Lung (tissue), 12 donors: ENCODE data around the gene HECW1. TPM values are rescaled to one million over a fixed set of nuclear protein-coding genes. Genes with fewer than 3 reads are reported as not detected.

Experiments used
- ATAC-seq: fragments of 200-7000 bp; cut with Tn5 transposase; one replicate; pipeline ENCODE4 v1.9.1; 2020; ENCODE audit warnings: moderate number of reproducible peaks; ENCODE audit not compliant: insufficient read depth, low FRiP score
- DNase-seq, 3 donors: peaks; one replicate each; pipeline ENCODE4 v3.0.0-alpha.2; 2013 to 2017
- H3K27ac ChIP-seq, 2 donors: one replicate each; pipeline ENCODE4 v1.5.1; 2013; ENCODE audit warnings: mild to moderate bottlenecking in 2 of 2, moderate library complexity in 2 of 2, control low read depth in 1 of 2, inconsistent platforms in 1 of 2, low read depth in 1 of 2, low read length in 1 of 2
- H3K27me3 ChIP-seq, 3 donors: one replicate each; pipeline ENCODE4 v1.5.1; 2013; ENCODE audit warnings: low read length in 2 of 3; ENCODE audit not compliant: control insufficient read depth in 3 of 3, insufficient read depth in 3 of 3
- H3K36me3 ChIP-seq, 4 donors: one replicate each; pipeline ENCODE4 v1.5.1; 2013; ENCODE audit warnings: low read length in 4 of 4, mild to moderate bottlenecking in 1 of 4, moderate library complexity in 1 of 4; ENCODE audit not compliant: control insufficient read depth in 4 of 4, insufficient read depth in 4 of 4
- H3K4me1 ChIP-seq, 5 donors: one replicate each; pipeline ENCODE4 v1.5.1; 2013; ENCODE audit warnings: low read length in 5 of 5, mild to moderate bottlenecking in 2 of 5, moderate library complexity in 1 of 5; ENCODE audit not compliant: control insufficient read depth in 5 of 5, insufficient read depth in 5 of 5
- H3K4me3 ChIP-seq: one replicate; pipeline ENCODE4 v1.5.1; 2013; ENCODE audit warnings: mild to moderate bottlenecking, control low read depth, moderate library complexity
- H3K9ac ChIP-seq, 2 donors: one replicate each; pipeline ENCODE4 v1.5.1; 2013; ENCODE audit warnings: low read length in 2 of 2, control low read depth in 1 of 2; ENCODE audit not compliant: insufficient read depth in 1 of 2
- H3K9me3 ChIP-seq, 4 donors: one replicate each; pipeline ENCODE4 v1.5.1; 2013; ENCODE audit warnings: low read length in 3 of 4, mild to moderate bottlenecking in 1 of 4, moderate library complexity in 1 of 4; ENCODE audit not compliant: control insufficient read depth in 4 of 4, insufficient read depth in 3 of 4
- WGBS, 2 donors: extraction: QIAGEN DNeasy Blood & Tissue Kit; methylation state at CpG; one replicate each; pipeline ENCODE4 v1.1.7; 2013; 5-methylcytosine and 5-hydroxymethylcytosine counted together
- polyA plus RNA-seq, 2 donors: library from polyadenylated mRNA; stranded (reverse); fragments of 200-250 nt; gene quantifications; one replicate each; pipeline ENCODE4 v1.2.1, GENCODE V29; 2013
- total RNA-seq, 2 donors: library from RNA; depleted of rRNA in 1 of 2; stranded (reverse); fragments of >200 nt in 1 of 2; gene quantifications; one replicate each; pipeline ENCODE4 v1.2.1, GENCODE V29; 2014 to 2021
- TF ChIP-seq, protein P1 (sequence below): IDR thresholded peaks from 2 replicates; pipeline ENCODE4 v1.5.1; 2012; ENCODE audit warnings: mild to moderate bottlenecking; ENCODE audit errors: control extremely low read depth, extremely low read depth
- donor health status: control.
- donor health status: control.
- donor health status: Bipolar disorder and iron deficiency.
- donor health status: healthy.
- donor health status: DM: yes; HTN: yes; CAD: no.

Gene HECW1
- total and polyA plus RNA-seq, 4 donors, result 0.05 to 0.21 (median 0.13) TPM

- ATAC-seq (no peak), DNase-seq (peak in 2 of 3 donors; percentile 49 to 65)
- Histone ChIP-seq H3K9me3 (peaks cover 0 to 4% (median 0%) of the 10 kb centered on the region in 4 donors), H3K27ac (no peak overlapping the region), H3K4me1 (peaks cover 0 to 11% (median 5%) of the 10 kb centered on the region in 5 donors), H3K27me3 (peaks cover 0 to 3% (median 0%) of the 10 kb centered on the region in 3 donors), H3K9ac (no peak overlapping the region), H3K4me3 (no peak overlapping the region), H3K36me3 (no peaks in the 10 kb centered on the region)
- 72 to 76% methylated on average over 11 of the region's 11 CpGs for WGBS, 2 donors
- TF ChIP-seq, protein P1, sequence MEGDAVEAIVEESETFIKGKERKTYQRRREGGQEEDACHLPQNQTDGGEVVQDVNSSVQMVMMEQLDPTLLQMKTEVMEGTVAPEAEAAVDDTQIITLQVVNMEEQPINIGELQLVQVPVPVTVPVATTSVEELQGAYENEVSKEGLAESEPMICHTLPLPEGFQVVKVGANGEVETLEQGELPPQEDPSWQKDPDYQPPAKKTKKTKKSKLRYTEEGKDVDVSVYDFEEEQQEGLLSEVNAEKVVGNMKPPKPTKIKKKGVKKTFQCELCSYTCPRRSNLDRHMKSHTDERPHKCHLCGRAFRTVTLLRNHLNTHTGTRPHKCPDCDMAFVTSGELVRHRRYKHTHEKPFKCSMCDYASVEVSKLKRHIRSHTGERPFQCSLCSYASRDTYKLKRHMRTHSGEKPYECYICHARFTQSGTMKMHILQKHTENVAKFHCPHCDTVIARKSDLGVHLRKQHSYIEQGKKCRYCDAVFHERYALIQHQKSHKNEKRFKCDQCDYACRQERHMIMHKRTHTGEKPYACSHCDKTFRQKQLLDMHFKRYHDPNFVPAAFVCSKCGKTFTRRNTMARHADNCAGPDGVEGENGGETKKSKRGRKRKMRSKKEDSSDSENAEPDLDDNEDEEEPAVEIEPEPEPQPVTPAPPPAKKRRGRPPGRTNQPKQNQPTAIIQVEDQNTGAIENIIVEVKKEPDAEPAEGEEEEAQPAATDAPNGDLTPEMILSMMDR, result no peak
Measured at GRCh38 chr7:43465581-43466554, 353.4 kb downstream of the HECW1 start.

GRCh38 chr7:43467406-43467805 is 355.0 kb downstream of the HECW1 start:
- no peak for ATAC-seq
- Histone ChIP-seq H3K4me3 (no peak overlapping the region), H3K27ac (no peak overlapping the region), H3K9ac (no peak overlapping the region), H3K4me1 (peaks cover 0 to 11% (median 5%) of the 10 kb centered on the region in 5 donors), H3K9me3 (peaks cover 0 to 4% (median 0%) of the 10 kb centered on the region in 4 donors), H3K27me3 (peaks cover 0 to 3% (median 0%) of the 10 kb centered on the region in 3 donors), H3K36me3 (no peaks in the 10 kb centered on the region)
- WGBS, 2 donors, result 75 to 83% methylated on average over 5 of the region's 5 CpGs
- TF ChIP-seq, protein P1, result no peak
- no peak for DNase-seq

GRCh38 chr7:43467846-43468245 is 355.4 kb downstream of the HECW1 start:
- Histone ChIP-seq H3K4me1 (peaks cover 0 to 11% (median 5%) of the 10 kb centered on the region in 5 donors), H3K27me3 (peaks cover 0 to 3% (median 0%) of the 10 kb centered on the region in 3 donors), H3K9ac (no peak overlapping the region), H3K36me3 (no peaks in the 10 kb centered on the region), H3K27ac (no peak overlapping the region), H3K4me3 (no peak overlapping the region), H3K9me3 (peaks cover 0 to 4% (median 0%) of the 10 kb centered on the region in 4 donors)
- 88 to 93% methylated on average over 6 of the region's 6 CpGs for WGBS, 2 donors
- DNase-seq (no peak), ATAC-seq (no peak)
- TF ChIP-seq, protein P1, result no peak
